Adrenal gland (tissue), 12 donors: ENCODE data around the gene PPP2R5E. TPM values are rescaled to one million over a fixed set of nuclear protein-coding genes. Genes with fewer than 3 reads are reported as not detected.
"Not testable (repeated sequence)": the region's sequence is repeated elsewhere in the genome, so short reads cannot be mapped to it uniquely, and the experiment has no call there.

Experiments
- DNase-seq, 7 donors: peaks; one replicate each; pipeline ENCODE4 v3.0.0-alpha.2; 2019 to 2020
- H3K27ac ChIP-seq, 5 donors: fragments of 200-600 bp; sonication (generic) in 4 of 5; 1 replicate in 3 of 5; 2 replicates in 2 of 5; pipeline versions ENCODE4 v1.5.1 to v1.8.0; 2016 to 2020; ENCODE audit warnings: mild to moderate bottlenecking in 1 of 5
- H3K27me3 ChIP-seq: fragments of 200-600 bp; 2 replicates; pipeline ENCODE4 v1.8.0; 2021
- H3K36me3 ChIP-seq, 2 donors: fragments of 200-600 bp; replicated peaks in 1 of 2; 1 replicate in 1 of 2; 2 replicates in 1 of 2; pipeline versions ENCODE4 v1.5.1 to v1.8.0; 2018 to 2022
- H3K4me1 ChIP-seq, 2 donors: fragments of 200-600 bp; replicated peaks in 1 of 2; 1 replicate in 1 of 2; 2 replicates in 1 of 2; pipeline versions ENCODE4 v1.5.1 to v1.8.0; 2018 to 2021
- H3K4me3 ChIP-seq, 4 donors: fragments of 200-600 bp; sonication (generic) in 3 of 4; one replicate each; pipeline ENCODE4 v1.5.1; 2016 to 2018
- H3K9me3 ChIP-seq, 3 donors: fragments of 200-600 bp; sonication (generic) in 1 of 3; replicated peaks in 1 of 3; 1 replicate in 2 of 3; 2 replicates in 1 of 3; pipeline versions ENCODE4 v1.5.1 to v1.8.0; 2016 to 2021
- POLR2A ChIP-seq, 2 donors: fragments of 450-650 bp; IDR thresholded peaks; one replicate each; pipeline ENCODE4 v1.6.1; 2017; ENCODE audit warnings: antibody characterized with exemption in 2 of 2, mild to moderate bottlenecking in 2 of 2, moderate library complexity in 1 of 2
- WGBS, 4 donors: extraction: QIAGEN DNeasy Blood & Tissue Kit in 2 of 4; methylation state at CpG; one replicate each; pipeline versions ENCODE4 v1.1.5 to v1.1.7; 2013 to 2017; 5-methylcytosine and 5-hydroxymethylcytosine counted together
- intact Hi-C, 2 donors: fragments of 100-400 bp; cut with DNase I; formaldehyde crosslinking; loops; one replicate each; pipeline versions ENCODE4 v1.14.1 to v1.15.0; 2022 to 2023
- polyA plus RNA-seq, 3 donors: library from polyadenylated mRNA; stranded (reverse); fragments of 200-250 nt in 2 of 3; fragments of 350-450 nt in 1 of 3; fragmentation: Illumina TruSeq in 1 of 3; extraction: RNeasy Lipid Tissue Mini Kit (QIAGEN cat#74804) in 1 of 3; gene quantifications; one replicate each; pipeline ENCODE4 v1.2.3, GENCODE V29; 2013 to 2014
- total RNA-seq, 9 donors: library from RNA; depleted of rRNA in 4 of 9; stranded (reverse); fragments of >200 nt in 4 of 9; fragments of 120-200 nt in 1 of 9; fragmentation: NEBNext Ultra II Directional in 1 of 9; extraction: Animal tissue kit (Norgen Biotek cat#: 25700) in 1 of 9; gene quantifications; one replicate each; pipeline versions ENCODE4 v1.1.0 to v1.2.4, GENCODE V29; 2013 to 2023
- TF ChIP-seq, protein P1 (sequence below), 6 experiments: fragments of 450-650 bp in 4 of 6; fragments of 200-600 bp in 2 of 6; sonication (generic) in 1 of 6; IDR thresholded peaks; 1 replicate in 5 of 6; 2 replicates in 1 of 6; pipeline versions ENCODE4 v1.5.1 to v1.8.0; 2016 to 2021; ENCODE audit warnings: antibody characterized with exemption in 6 of 6, mild to moderate bottlenecking in 2 of 6, moderate library complexity in 1 of 6
- donor health status: healthy with polysubstance abuse.
- donor health status: Bipolar disorder and iron deficiency.
- donor health status: DM: yes; HTN: yes; CAD: no.
- donor health status: DM: no; HTN: no; CAD: no.
- donor health status: DM: no; HTN: no; CAD: no.
- donor health status: DM: yes; HTN: yes; CAD: no.

Gene PPP2R5E
- total and polyA plus RNA-seq, 12 donors: 5.7 to 46.5 (median 23.9) TPM

DNA sequence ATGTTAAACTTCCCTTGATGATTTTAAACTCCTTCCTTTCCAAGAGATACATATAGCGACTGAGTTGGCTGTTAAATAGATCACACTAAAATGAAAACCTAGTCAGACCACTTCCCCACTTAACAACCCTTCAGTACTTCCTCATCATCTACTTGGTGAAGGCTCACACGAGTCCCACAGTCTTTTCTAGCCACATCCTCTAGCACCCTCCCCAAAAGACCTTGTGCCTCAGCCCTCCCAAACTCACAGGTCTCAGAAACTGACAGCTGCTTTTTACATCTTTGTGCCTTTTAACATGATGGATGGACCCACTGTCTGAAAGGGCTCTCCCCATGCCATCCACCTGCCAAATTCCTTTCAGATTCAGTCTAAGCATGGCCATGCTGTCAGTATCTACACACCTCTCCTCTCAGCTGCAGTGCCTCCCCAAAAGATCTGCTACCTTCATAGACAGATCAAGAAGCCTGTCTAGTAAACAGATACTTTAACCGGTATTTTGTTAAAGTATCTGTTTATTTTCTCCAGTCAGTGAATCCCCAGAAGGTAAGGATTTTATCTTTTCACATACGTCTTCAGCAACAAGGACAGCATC lies 159.3 kb downstream of the PPP2R5E start:
- H3K27ac ChIP-seq: no peak overlapping the region
- no peaks in the 10 kb centered on the region for H3K4me1 ChIP-seq
- H3K36me3 ChIP-seq: peaks cover 0 to 35% of the 10 kb centered on the region in 2 donors
- intact Hi-C loops: loop anchor here in 1 of 2 donors (10.0 kb wide), 1 partner anchor 251 kb away; no protein-coding TSS in a partner anchor
- no peaks in the 10 kb centered on the region for H3K27me3 ChIP-seq
- DNase-seq: no peak
- no peak for TF ChIP-seq POLR2A (IDR thresholded peaks at IDR 0.05)
- TF ChIP-seq, protein P1, sequence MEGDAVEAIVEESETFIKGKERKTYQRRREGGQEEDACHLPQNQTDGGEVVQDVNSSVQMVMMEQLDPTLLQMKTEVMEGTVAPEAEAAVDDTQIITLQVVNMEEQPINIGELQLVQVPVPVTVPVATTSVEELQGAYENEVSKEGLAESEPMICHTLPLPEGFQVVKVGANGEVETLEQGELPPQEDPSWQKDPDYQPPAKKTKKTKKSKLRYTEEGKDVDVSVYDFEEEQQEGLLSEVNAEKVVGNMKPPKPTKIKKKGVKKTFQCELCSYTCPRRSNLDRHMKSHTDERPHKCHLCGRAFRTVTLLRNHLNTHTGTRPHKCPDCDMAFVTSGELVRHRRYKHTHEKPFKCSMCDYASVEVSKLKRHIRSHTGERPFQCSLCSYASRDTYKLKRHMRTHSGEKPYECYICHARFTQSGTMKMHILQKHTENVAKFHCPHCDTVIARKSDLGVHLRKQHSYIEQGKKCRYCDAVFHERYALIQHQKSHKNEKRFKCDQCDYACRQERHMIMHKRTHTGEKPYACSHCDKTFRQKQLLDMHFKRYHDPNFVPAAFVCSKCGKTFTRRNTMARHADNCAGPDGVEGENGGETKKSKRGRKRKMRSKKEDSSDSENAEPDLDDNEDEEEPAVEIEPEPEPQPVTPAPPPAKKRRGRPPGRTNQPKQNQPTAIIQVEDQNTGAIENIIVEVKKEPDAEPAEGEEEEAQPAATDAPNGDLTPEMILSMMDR (IDR thresholded peaks at IDR 0.05): no peak
- H3K9me3 ChIP-seq: no peaks in the 10 kb centered on the region
- no peak overlapping the region for H3K4me3 ChIP-seq
- WGBS, 4 donors: 78 to 83% (median 80%) methylated on average over 4 of the region's 4 CpGs

GRCh38 chr14:63378444-63378843 lies 164.7 kb downstream of the PPP2R5E start:
- H3K36me3 ChIP-seq: peaks cover 0 to 18% of the 10 kb centered on the region in 2 donors
- 96 to 99% (median 98%) methylated on average over 2 of the region's 2 CpGs for WGBS, 4 donors

GRCh38 chr14:63375769-63376168 lies 167.4 kb downstream of the PPP2R5E start:
- intact Hi-C loops: no loop called here
- Histone ChIP-seq H3K36me3 (no peaks in the 10 kb centered on the region), H3K27ac (no peak overlapping the region), H3K4me1 (no peaks in the 10 kb centered on the region), H3K4me3 (no peak overlapping the region), H3K9me3 (no peaks in the 10 kb centered on the region), H3K27me3 (no peaks in the 10 kb centered on the region)
- 66 to 68% (median 67%) methylated on average over 3 of the region's 3 CpGs for WGBS, 4 donors
- no peak for TF ChIP-seq POLR2A (IDR thresholded peaks at IDR 0.05)
- DNase-seq: no peak

More at GRCh38 chr14:63378444-63378843, 164.7 kb downstream of the PPP2R5E start:
- no peaks in the 10 kb centered on the region for H3K4me1 ChIP-seq
- DNase-seq: no peak
- no peaks in the 10 kb centered on the region for H3K27me3 ChIP-seq
- H3K27ac ChIP-seq: no peak overlapping the region
- no peaks in the 10 kb centered on the region for H3K9me3 ChIP-seq
- TF ChIP-seq, protein P1 (IDR thresholded peaks at IDR 0.05): no peak
- no peak for TF ChIP-seq POLR2A (IDR thresholded peaks at IDR 0.05)
- intact Hi-C loops: no loop called here
- no peak overlapping the region for H3K4me3 ChIP-seq

DNA sequence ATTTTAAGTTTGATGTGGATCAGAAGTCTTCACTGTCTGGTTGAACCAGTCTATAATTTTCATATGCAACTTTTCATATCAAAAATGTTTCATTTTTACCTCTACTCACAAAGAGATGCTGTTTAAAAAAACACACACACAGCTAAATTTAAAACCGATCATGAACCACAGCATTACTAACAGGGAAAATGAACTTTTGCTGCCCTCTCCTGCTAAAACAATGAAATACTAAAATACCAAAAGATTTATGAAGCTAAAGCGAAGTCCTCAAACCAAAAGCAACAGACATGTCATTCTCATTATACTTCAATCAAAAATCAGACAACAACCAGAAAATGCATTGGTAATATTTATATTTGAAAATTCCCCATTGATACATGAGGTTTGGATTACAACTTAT lies 171.6 kb downstream of the PPP2R5E start:
- intact Hi-C loops, H3K27ac ChIP-seq: not testable (repeated sequence)

DNA sequence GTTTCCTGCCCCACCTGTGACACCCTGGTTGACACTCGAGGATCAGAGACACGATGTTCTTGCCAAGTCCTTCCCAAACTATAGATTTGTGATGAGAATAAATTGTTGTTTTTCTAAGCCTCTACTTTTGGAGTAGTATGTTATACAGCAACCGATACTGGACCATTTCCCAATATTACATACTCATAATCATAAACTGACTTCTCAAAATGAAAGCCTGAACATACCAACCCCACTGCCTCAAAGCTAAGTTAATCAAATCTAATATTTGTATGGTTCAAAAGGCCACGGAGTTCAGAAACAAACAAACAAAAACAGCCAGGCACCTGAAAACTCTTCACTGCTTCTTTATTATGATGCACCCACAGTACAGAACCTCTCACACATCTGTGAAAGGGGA lies 172.1 kb downstream of the PPP2R5E start:
- Histone ChIP-seq H3K27me3 (no peaks in the 10 kb centered on the region), H3K4me3 (no peak overlapping the region), H3K36me3 (no peaks in the 10 kb centered on the region), H3K27ac (no peak overlapping the region), H3K9me3 (no peaks in the 10 kb centered on the region), H3K4me1 (no peaks in the 10 kb centered on the region)
- TF ChIP-seq, protein P1 (IDR thresholded peaks at IDR 0.05): no peak
- no peak for TF ChIP-seq POLR2A (IDR thresholded peaks at IDR 0.05)
- WGBS, 4 donors: 93 to 99% (median 95%) methylated on average over 4 of the region's 4 CpGs
- no peak for DNase-seq
- intact Hi-C loops: no loop called here

More for the DNA sequence above, 171.6 kb downstream of the PPP2R5E start:
- H3K9me3 ChIP-seq, H3K36me3 ChIP-seq, H3K4me3 ChIP-seq, H3K4me1 ChIP-seq, H3K27me3 ChIP-seq, DNase-seq: not testable (repeated sequence)
- 56 to 76% (median 66%) methylated on average over 2 of the region's 2 CpGs for WGBS, 4 donors
